HEK293 (cell line): ENCODE data around the gene B3GALT5.
A peak's percentile ranks its signal among the peaks of the same experiment; 100 is the strongest.

Experiments used
- CTCF ChIA-PET: fragments of 350-600 bp; formaldehyde crosslinking; extraction: SDS; loops from one replicate; lab custom pipeline; 2021; ENCODE audit warnings: antibody characterized with exemption; lab: Yijun Ruan, JAX
- POLR2A ChIA-PET: fragments of 300-600 bp; formaldehyde crosslinking; extraction: SDS; loops from one replicate; lab custom pipeline; 2020; ENCODE audit warnings: antibody characterized with exemption, inconsistent platforms; lab: Yijun Ruan, JAX
- H3K27ac ChIP-seq: fragments of 200-500 bp; sonication (Bioruptor generic); 2 replicates; pipeline ENCODE4 v1.5.1; 2014; ENCODE audit warnings: low read depth, low read length, control low read depth, inconsistent platforms; ENCODE audit errors: extremely low read depth
- H3K36me3 ChIP-seq, 2 experiments: fragments of 200-500 bp in 1 of 2; sonication (Bioruptor generic) in 1 of 2; 1 replicate in 1 of 2; 2 replicates in 1 of 2; pipeline ENCODE4 v1.5.1; 2014 to 2017; ENCODE audit warnings: inconsistent platforms in 2 of 2, low read length in 2 of 2; ENCODE audit not compliant: control insufficient read depth in 2 of 2, insufficient read depth in 1 of 2
- H3K4me1 ChIP-seq: fragments of 200-500 bp; sonication (Bioruptor generic); 2 replicates; pipeline ENCODE4 v1.5.1; 2014; ENCODE audit warnings: mild to moderate bottlenecking, low read length, inconsistent platforms; ENCODE audit not compliant: control insufficient read depth, insufficient read depth
- H3K4me3 ChIP-seq: 2 replicates; pipeline ENCODE4 v1.5.1; 2011; ENCODE audit warnings: low read depth, mild to moderate bottlenecking, control low read depth, low read length, moderate library complexity
- H3K9me3 ChIP-seq: fragments of 200-500 bp; sonication (Bioruptor generic); 2 replicates; pipeline ENCODE4 v1.5.1; 2014; ENCODE audit warnings: low read depth, low read length, inconsistent platforms; ENCODE audit not compliant: control insufficient read depth, insufficient read depth
- GLI2 ChIP-seq: fragments of 450-650 bp; formaldehyde crosslinking; IDR thresholded peaks from 2 replicates; pipeline ENCODE4; 2017; ENCODE audit warnings: missing biosample characterization, missing genetic modification characterization, low read depth, borderline replicate concordance
- HOXD13 ChIP-seq: sonication (generic); formaldehyde crosslinking; IDR thresholded peaks from 2 replicates; pipeline ENCODE4 v1.8.0; 2022; ENCODE audit warnings: missing genetic modification reagents, borderline replicate concordance
- KLF16 ChIP-seq: fragments of 450-650 bp; formaldehyde crosslinking; IDR thresholded peaks from 2 replicates; pipeline ENCODE4 v1.5.1; 2017; ENCODE audit warnings: missing biosample characterization, missing genetic modification characterization
- OSR2 ChIP-seq: fragments of 450-650 bp; formaldehyde crosslinking; IDR thresholded peaks from 2 replicates; pipeline ENCODE4 v1.5.1; 2016; ENCODE audit warnings: missing biosample characterization, missing genetic modification characterization
- REPIN1 ChIP-seq: fragments of 450-650 bp; formaldehyde crosslinking; IDR thresholded peaks from 2 replicates; pipeline ENCODE4 v1.5.1; 2017; ENCODE audit warnings: missing biosample characterization, missing genetic modification characterization, low read depth
- SP7 ChIP-seq: fragments of 450-650 bp; formaldehyde crosslinking; IDR thresholded peaks from 2 replicates; pipeline ENCODE4 v1.5.1; 2016; ENCODE audit warnings: missing biosample characterization, missing genetic modification characterization
- WT1 ChIP-seq: fragments of 450-650 bp; formaldehyde crosslinking; IDR thresholded peaks from 2 replicates; pipeline ENCODE4 v1.5.1; 2016; ENCODE audit warnings: missing biosample characterization, missing genetic modification characterization
- ZBTB20 ChIP-seq: fragments of 450-650 bp; formaldehyde crosslinking; IDR thresholded peaks from 2 replicates; pipeline ENCODE4 v1.5.1; 2016; ENCODE audit warnings: missing biosample characterization, missing genetic modification characterization
- ZFHX2 ChIP-seq: fragments of 450-650 bp; formaldehyde crosslinking; conservative IDR thresholded peaks from 2 replicates; pipeline ENCODE4 v1.5.1; 2016; ENCODE audit warnings: missing biosample characterization, missing genetic modification characterization
- ZFP41 ChIP-seq: fragments of 450-650 bp; formaldehyde crosslinking; IDR thresholded peaks from 2 replicates; pipeline ENCODE4 v1.5.1; 2016; ENCODE audit warnings: missing biosample characterization, missing genetic modification characterization, borderline replicate concordance
- ZIC2 ChIP-seq: fragments of 450-650 bp; formaldehyde crosslinking; IDR thresholded peaks from 2 replicates; pipeline ENCODE4 v1.5.1; 2016; ENCODE audit warnings: missing biosample characterization, missing genetic modification characterization
- ZNF112 ChIP-seq: fragments of 450-650 bp; formaldehyde crosslinking; IDR thresholded peaks from 2 replicates; pipeline ENCODE4 v1.5.0; 2017; ENCODE audit warnings: missing biosample characterization, missing genetic modification characterization
- ZNF132 ChIP-seq: fragments of 450-650 bp; formaldehyde crosslinking; IDR thresholded peaks from 2 replicates; pipeline ENCODE4 v1.5.1; 2017; ENCODE audit warnings: missing biosample characterization, missing genetic modification characterization, borderline replicate concordance
- ZNF214 ChIP-seq: fragments of 450-650 bp; formaldehyde crosslinking; IDR thresholded peaks from 2 replicates; pipeline ENCODE4 v1.5.1; 2017; ENCODE audit warnings: missing biosample characterization, mild to moderate bottlenecking, missing genetic modification characterization, borderline replicate concordance
- ZNF266 ChIP-seq: fragments of 450-650 bp; formaldehyde crosslinking; IDR thresholded peaks from 2 replicates; pipeline ENCODE4 v1.5.1; 2016; ENCODE audit warnings: missing biosample characterization, missing genetic modification characterization, low read depth
- ZNF280D ChIP-seq: fragments of 450-650 bp; formaldehyde crosslinking; IDR thresholded peaks from 2 replicates; pipeline ENCODE4 v1.5.1; 2016; ENCODE audit warnings: missing biosample characterization, missing genetic modification characterization
- ZNF416 ChIP-seq: fragments of 450-650 bp; formaldehyde crosslinking; IDR thresholded peaks from 2 replicates; pipeline ENCODE4 v1.5.1; 2016; ENCODE audit warnings: missing biosample characterization, missing genetic modification characterization
- ZNF501 ChIP-seq: fragments of 450-650 bp; formaldehyde crosslinking; IDR thresholded peaks from 2 replicates; pipeline ENCODE4 v1.5.1; 2016; ENCODE audit warnings: missing biosample characterization, missing genetic modification characterization
- ZNF530 ChIP-seq: fragments of 450-650 bp; formaldehyde crosslinking; IDR thresholded peaks from 2 replicates; pipeline ENCODE4 v1.5.1; 2016; ENCODE audit warnings: low read depth, missing biosample characterization, missing genetic modification characterization
- ZNF629 ChIP-seq: fragments of 450-650 bp; formaldehyde crosslinking; IDR thresholded peaks from 2 replicates; pipeline ENCODE4 v1.5.1; 2017; ENCODE audit warnings: missing biosample characterization, missing genetic modification characterization
- ZNF654 ChIP-seq: fragments of 450-650 bp; formaldehyde crosslinking; IDR thresholded peaks from 2 replicates; pipeline ENCODE4 v1.5.1; 2016; ENCODE audit warnings: low read depth, missing biosample characterization, missing genetic modification characterization
- ZNF791 ChIP-seq: fragments of 450-650 bp; formaldehyde crosslinking; IDR thresholded peaks from 2 replicates; pipeline ENCODE4 v1.5.1; 2016; ENCODE audit warnings: missing biosample characterization, missing genetic modification characterization
- ZSCAN30 ChIP-seq: fragments of 450-650 bp; IDR thresholded peaks from 2 replicates; pipeline ENCODE4 v1.5.1; 2018; ENCODE audit warnings: missing biosample characterization, mild to moderate bottlenecking, missing genetic modification characterization, moderate library complexity
- TF ChIP-seq, protein P1 (sequence below): fragments of 450-650 bp; formaldehyde crosslinking; IDR thresholded peaks from 2 replicates; pipeline ENCODE4 v1.5.1; 2016; ENCODE audit warnings: missing biosample characterization, missing genetic modification characterization

Gene B3GALT5

GRCh38 chr21:39647476-39647875, 34.7 kb downstream of the B3GALT5 start:
- H3K36me3 ChIP-seq = no peaks in the 10 kb centered on the region
- CTCF ChIA-PET = no interaction called here
- H3K9me3 ChIP-seq = no peaks in the 10 kb centered on the region
- POLR2A ChIA-PET = no interaction called here
- no peak overlapping the region for H3K27ac ChIP-seq
- no peaks in the 10 kb centered on the region for H3K4me1 ChIP-seq
- TF ChIP-seq ZFHX2 (tag by site-specific recombination) (no peak), ZNF654 (tag by site-specific recombination) (no peak), SP7 (tag by site-specific recombination) (no peak), ZBTB20 (no peak), HOXD13 (no peak)
- no peak overlapping the region for H3K4me3 ChIP-seq

- Histone ChIP-seq H3K9me3 (no peaks in the 10 kb centered on the region), H3K4me3 (no peak overlapping the region), H3K27ac (no peak overlapping the region)
- CTCF ChIA-PET = interaction anchor here (0.6 kb wide), 1 partner anchor 10 kb away, joined by 4 read pairs; no protein-coding TSS in a partner anchor
- TF ChIP-seq ZIC2 (tag by site-specific recombination) (peak; percentile 76), ZFP41 (tag by site-specific recombination) (no peak)
- TF ChIP-seq, all 188 proteins: peak for 1
- no peaks in the 10 kb centered on the region for H3K36me3 ChIP-seq
- POLR2A ChIA-PET = no interaction called here
- no peaks in the 10 kb centered on the region for H3K4me1 ChIP-seq
Observed at GRCh38 chr21:39648879-39649278, 36.1 kb downstream of the B3GALT5 start.

GRCh38 chr21:39649526-39649925, 36.8 kb downstream of the B3GALT5 start:
- TF ChIP-seq ZNF112 = no peak
- TF ChIP-seq ZSCAN30 = no peak
- ChIA-PET POLR2A (no interaction called here), CTCF (interaction anchor here (0.6 kb wide), 1 partner anchor 10 kb away, joined by 4 read pairs; no protein-coding TSS in a partner anchor)
- Histone ChIP-seq H3K9me3 (no peaks in the 10 kb centered on the region), H3K4me1 (no peaks in the 10 kb centered on the region), H3K4me3 (no peak overlapping the region), H3K27ac (no peak overlapping the region), H3K36me3 (no peaks in the 10 kb centered on the region)

- no peaks in the 10 kb centered on the region for H3K36me3 ChIP-seq
- H3K4me3 ChIP-seq = no peak overlapping the region
- TF ChIP-seq ZNF501 (tag by site-specific recombination) = no peak
- no peak for TF ChIP-seq GLI2 (tag by site-specific recombination)
- TF ChIP-seq ZNF791 (tag by site-specific recombination) = no peak
- TF ChIP-seq ZBTB20 = no peak
- no peak for TF ChIP-seq ZNF214 (tag by site-specific recombination)
- TF ChIP-seq ZNF266 (tag by site-specific recombination) = no peak
- no peak for TF ChIP-seq ZNF530 (tag by site-specific recombination)
- no peak for TF ChIP-seq REPIN1 (tag by site-specific recombination)
- TF ChIP-seq ZNF280D (tag by site-specific recombination) = no peak
- TF ChIP-seq ZNF132 (tag by site-specific recombination) = no peak
- no peak for TF ChIP-seq KLF16 (tag by site-specific recombination)
- TF ChIP-seq OSR2 (tag by site-specific recombination) = no peak
- TF ChIP-seq ZNF416 (tag by site-specific recombination) = no peak
- no peak for TF ChIP-seq ZNF629 (tag by site-specific recombination)
- TF ChIP-seq WT1 (tag by site-specific recombination) = no peak
- TF ChIP-seq, protein P1, sequence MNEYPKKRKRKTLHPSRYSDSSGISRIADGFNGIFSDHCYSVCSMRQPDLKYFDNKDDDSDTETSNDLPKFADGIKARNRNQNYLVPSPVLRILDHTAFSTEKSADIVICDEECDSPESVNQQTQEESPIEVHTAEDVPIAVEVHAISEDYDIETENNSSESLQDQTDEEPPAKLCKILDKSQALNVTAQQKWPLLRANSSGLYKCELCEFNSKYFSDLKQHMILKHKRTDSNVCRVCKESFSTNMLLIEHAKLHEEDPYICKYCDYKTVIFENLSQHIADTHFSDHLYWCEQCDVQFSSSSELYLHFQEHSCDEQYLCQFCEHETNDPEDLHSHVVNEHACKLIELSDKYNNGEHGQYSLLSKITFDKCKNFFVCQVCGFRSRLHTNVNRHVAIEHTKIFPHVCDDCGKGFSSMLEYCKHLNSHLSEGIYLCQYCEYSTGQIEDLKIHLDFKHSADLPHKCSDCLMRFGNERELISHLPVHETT (tag by site-specific recombination) = no peak
- CTCF ChIA-PET = interaction anchor here (0.7 kb wide), 1 partner anchor 115 kb away, joined by 3 read pairs; no protein-coding TSS in a partner anchor
- H3K27ac ChIP-seq = no peak overlapping the region
- H3K4me1 ChIP-seq = no peaks in the 10 kb centered on the region
- POLR2A ChIA-PET = no interaction called here
- H3K9me3 ChIP-seq = no peaks in the 10 kb centered on the region
Observed at GRCh38 chr21:39650306-39650705, 37.6 kb downstream of the B3GALT5 start.
